ENCODE measurements around the gene PRKG1. TPM values are rescaled to one million over a fixed set of nuclear protein-coding genes. Genes with fewer than 3 reads are reported as not detected.

PRKG1 gene
- total and polyA plus RNA-seq, 2 experiments from 2014 or later, result 18.2 to 21.1 TPM

DNA sequence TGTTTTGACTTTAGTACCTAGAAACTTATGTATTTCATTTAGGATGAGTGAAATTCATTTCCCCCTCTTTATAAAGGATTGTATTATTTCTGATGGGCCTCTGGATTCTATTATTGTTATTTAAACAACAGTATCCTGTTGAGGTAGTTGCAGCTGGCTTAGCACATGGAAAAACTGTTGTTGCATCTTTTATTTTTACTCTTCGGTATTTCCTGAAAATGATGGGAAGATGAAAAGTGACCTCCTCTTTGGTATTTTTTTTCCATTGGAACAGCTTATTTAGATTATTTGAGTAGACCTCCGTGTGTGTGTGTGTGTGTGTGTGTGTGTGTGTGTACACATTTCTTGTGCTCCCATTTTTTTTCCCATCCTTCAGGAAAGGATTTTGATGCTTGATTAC, 129.8 kb downstream of the PRKG1 start:
- peaks cover 26% of the 10 kb centered on the region for H3K4me1 ChIP-seq (ENCODE audit: insufficient read depth)
- Mint-ChIP-seq H3K4me1 (peaks cover 42% of the 10 kb centered on the region), H3K36me3 (ENCODE audit: low read depth) (no peaks in the 10 kb centered on the region; the same call in 2 of the 3 replicates), H3K4me3 (peak overlapping the region; percentile 43), H3K27ac (peak overlapping the region; percentile 87), H3K27me3 (ENCODE audit: insufficient read depth, low read depth, poor library complexity) (no peaks in the 10 kb centered on the region), H3K9me3 (no peaks in the 10 kb centered on the region; the same call in 2 of the 3 replicates)
- no peaks in the 10 kb centered on the region for H3K27me3 ChIP-seq (ENCODE audit: insufficient read depth)
- no peaks in the 10 kb centered on the region; the same call in 1 of the 2 replicates for H3K79me2 ChIP-seq (replicated peaks; ENCODE audit: insufficient read depth)
- TF ChIP-seq JUNB (IDR thresholded peaks at IDR 0.05; ENCODE audit: unreplicated experiment), result no peak
- peak; percentile 46; the same call in 1 of the 2 replicates for TF ChIP-seq NANOG (IDR thresholded peaks at IDR 0.05; ENCODE audit: borderline replicate concordance)
- ATAC-seq (no peak), DNase-seq (ENCODE audit: low spot score) (no peak)
- no peaks in the 10 kb centered on the region for H3K36me3 ChIP-seq (ENCODE audit: insufficient read depth)
- H3K9me2 ChIP-seq (ENCODE audit: insufficient read depth), result no peaks in the 10 kb centered on the region; the same call in 1 of the 2 replicates
- H3K27ac ChIP-seq (ENCODE audit: low read depth), result peak overlapping the region; percentile 76
- peak overlapping the region; percentile 57 for H3K4me2 ChIP-seq
- H4K20me1 ChIP-seq (replicated peaks; ENCODE audit: insufficient read depth), result no peaks in the 10 kb centered on the region
- H3F3A ChIP-seq (replicated peaks; ENCODE audit: low read depth), result no peaks in the 10 kb centered on the region
- no peak overlapping the region for H2AFZ ChIP-seq
- peak overlapping the region; percentile 15 for H3K4me3 ChIP-seq

DNA sequence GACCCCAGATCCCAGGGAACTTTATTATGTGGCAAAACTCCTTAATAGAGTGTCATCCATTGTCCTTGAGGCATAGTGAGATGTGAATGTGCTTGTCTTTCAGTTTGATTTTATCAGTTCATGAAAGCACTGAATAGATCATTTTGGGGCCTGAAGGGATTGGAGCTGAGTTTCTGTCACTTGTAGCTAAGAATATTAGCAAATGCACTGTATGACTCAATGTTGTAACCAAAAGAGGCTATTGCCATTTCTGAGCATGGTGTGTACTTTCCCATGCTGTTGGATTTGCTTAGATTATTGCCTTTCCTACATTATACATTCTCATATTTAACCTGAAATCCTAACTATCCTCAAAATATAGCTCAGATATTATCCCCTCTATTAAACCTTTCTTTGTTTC, 130.4 kb downstream of the PRKG1 start:
- H3K4me3 ChIP-seq, result no peak overlapping the region
- H3K27me3 Mint-ChIP-seq (ENCODE audit: insufficient read depth, low read depth, poor library complexity), result no peaks in the 10 kb centered on the region
- no peak overlapping the region for H2AFZ ChIP-seq
- H3K4me1 Mint-ChIP-seq, result peaks cover 40% of the 10 kb centered on the region
- H3K27ac ChIP-seq (ENCODE audit: low read depth), result peak overlapping the region; percentile 76
- peak overlapping the region; percentile 43; the same call in 1 of the 3 replicates for H3K4me3 Mint-ChIP-seq
- no peaks in the 10 kb centered on the region for H3F3A ChIP-seq (replicated peaks; ENCODE audit: low read depth)
- no peaks in the 10 kb centered on the region; the same call in 2 of the 3 replicates for H3K9me3 Mint-ChIP-seq
- ATAC-seq (no peak), DNase-seq (ENCODE audit: low spot score) (no peak)
- H3K4me2 ChIP-seq, result peak overlapping the region; percentile 57
- no peaks in the 10 kb centered on the region for H3K36me3 ChIP-seq (ENCODE audit: insufficient read depth)
- peaks cover 26% of the 10 kb centered on the region for H3K4me1 ChIP-seq (ENCODE audit: insufficient read depth)
- TF ChIP-seq, protein P1, sequence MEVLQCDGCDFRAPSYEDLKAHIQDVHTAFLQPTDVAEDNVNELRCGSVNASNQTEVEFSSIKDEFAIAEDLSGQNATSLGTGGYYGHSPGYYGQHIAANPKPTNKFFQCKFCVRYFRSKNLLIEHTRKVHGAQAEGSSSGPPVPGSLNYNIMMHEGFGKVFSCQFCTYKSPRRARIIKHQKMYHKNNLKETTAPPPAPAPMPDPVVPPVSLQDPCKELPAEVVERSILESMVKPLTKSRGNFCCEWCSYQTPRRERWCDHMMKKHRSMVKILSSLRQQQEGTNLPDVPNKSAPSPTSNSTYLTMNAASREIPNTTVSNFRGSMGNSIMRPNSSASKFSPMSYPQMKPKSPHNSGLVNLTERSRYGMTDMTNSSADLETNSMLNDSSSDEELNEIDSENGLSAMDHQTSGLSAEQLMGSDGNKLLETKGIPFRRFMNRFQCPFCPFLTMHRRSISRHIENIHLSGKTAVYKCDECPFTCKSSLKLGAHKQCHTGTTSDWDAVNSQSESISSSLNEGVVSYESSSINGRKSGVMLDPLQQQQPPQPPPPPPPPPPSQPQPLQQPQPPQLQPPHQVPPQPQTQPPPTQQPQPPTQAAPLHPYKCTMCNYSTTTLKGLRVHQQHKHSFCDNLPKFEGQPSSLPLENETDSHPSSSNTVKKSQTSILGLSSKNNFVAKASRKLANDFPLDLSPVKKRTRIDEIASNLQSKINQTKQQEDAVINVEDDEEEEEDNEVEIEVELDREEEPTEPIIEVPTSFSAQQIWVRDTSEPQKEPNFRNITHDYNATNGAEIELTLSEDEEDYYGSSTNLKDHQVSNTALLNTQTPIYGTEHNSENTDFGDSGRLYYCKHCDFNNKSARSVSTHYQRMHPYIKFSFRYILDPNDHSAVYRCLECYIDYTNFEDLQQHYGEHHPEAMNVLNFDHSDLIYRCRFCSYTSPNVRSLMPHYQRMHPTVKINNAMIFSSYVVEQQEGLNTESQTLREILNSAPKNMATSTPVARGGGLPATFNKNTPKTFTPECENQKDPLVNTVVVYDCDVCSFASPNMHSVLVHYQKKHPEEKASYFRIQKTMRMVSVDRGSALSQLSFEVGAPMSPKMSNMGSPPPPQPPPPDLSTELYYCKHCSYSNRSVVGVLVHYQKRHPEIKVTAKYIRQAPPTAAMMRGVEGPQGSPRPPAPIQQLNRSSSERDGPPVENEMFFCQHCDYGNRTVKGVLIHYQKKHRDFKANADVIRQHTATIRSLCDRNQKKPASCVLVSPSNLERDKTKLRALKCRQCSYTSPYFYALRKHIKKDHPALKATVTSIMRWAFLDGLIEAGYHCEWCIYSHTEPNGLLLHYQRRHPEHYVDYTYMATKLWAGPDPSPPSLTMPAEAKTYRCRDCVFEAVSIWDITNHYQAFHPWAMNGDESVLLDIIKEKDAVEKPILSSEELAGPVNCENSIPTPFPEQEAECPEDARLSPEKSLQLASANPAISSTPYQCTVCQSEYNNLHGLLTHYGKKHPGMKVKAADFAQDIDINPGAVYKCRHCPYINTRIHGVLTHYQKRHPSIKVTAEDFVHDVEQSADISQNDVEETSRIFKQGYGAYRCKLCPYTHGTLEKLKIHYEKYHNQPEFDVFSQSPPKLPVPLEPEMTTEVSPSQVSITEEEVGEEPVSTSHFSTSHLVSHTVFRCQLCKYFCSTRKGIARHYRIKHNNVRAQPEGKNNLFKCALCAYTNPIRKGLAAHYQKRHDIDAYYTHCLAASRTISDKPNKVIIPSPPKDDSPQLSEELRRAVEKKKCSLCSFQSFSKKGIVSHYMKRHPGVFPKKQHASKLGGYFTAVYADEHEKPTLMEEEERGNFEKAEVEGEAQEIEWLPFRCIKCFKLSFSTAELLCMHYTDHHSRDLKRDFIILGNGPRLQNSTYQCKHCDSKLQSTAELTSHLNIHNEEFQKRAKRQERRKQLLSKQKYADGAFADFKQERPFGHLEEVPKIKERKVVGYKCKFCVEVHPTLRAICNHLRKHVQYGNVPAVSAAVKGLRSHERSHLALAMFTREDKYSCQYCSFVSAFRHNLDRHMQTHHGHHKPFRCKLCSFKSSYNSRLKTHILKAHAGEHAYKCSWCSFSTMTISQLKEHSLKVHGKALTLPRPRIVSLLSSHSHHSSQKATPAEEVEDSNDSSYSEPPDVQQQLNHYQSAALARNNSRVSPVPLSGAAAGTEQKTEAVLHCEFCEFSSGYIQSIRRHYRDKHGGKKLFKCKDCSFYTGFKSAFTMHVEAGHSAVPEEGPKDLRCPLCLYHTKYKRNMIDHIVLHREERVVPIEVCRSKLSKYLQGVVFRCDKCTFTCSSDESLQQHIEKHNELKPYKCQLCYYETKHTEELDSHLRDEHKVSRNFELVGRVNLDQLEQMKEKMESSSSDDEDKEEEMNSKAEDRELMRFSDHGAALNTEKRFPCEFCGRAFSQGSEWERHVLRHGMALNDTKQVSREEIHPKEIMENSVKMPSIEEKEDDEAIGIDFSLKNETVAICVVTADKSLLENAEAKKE (CRISPR knock-in tag; IDR thresholded peaks at IDR 0.05), result no peak
- no peak for TF ChIP-seq EZH2phosphoT487 (IDR thresholded peaks at IDR 0.05; ENCODE audit: unreplicated experiment)
- TF ChIP-seq, protein P2, sequence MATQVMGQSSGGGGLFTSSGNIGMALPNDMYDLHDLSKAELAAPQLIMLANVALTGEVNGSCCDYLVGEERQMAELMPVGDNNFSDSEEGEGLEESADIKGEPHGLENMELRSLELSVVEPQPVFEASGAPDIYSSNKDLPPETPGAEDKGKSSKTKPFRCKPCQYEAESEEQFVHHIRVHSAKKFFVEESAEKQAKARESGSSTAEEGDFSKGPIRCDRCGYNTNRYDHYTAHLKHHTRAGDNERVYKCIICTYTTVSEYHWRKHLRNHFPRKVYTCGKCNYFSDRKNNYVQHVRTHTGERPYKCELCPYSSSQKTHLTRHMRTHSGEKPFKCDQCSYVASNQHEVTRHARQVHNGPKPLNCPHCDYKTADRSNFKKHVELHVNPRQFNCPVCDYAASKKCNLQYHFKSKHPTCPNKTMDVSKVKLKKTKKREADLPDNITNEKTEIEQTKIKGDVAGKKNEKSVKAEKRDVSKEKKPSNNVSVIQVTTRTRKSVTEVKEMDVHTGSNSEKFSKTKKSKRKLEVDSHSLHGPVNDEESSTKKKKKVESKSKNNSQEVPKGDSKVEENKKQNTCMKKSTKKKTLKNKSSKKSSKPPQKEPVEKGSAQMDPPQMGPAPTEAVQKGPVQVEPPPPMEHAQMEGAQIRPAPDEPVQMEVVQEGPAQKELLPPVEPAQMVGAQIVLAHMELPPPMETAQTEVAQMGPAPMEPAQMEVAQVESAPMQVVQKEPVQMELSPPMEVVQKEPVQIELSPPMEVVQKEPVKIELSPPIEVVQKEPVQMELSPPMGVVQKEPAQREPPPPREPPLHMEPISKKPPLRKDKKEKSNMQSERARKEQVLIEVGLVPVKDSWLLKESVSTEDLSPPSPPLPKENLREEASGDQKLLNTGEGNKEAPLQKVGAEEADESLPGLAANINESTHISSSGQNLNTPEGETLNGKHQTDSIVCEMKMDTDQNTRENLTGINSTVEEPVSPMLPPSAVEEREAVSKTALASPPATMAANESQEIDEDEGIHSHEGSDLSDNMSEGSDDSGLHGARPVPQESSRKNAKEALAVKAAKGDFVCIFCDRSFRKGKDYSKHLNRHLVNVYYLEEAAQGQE (IDR thresholded peaks at IDR 0.05; ENCODE audit: unreplicated experiment), result no peak
- no peak for TF ChIP-seq POLR2AphosphoS5 (IDR thresholded peaks at IDR 0.05; ENCODE audit: low read depth)
- no peak for TF ChIP-seq STAT1 (IDR thresholded peaks at IDR 0.05; ENCODE audit: unreplicated experiment)
- TF ChIP-seq EZH2 (IDR thresholded peaks at IDR 0.05; ENCODE audit: low read depth, unreplicated experiment), result no peak
- TF ChIP-seq ZNF114 (CRISPR knock-in tag; IDR thresholded peaks at IDR 0.05), result no peak
- no peak for TF ChIP-seq JUNB (IDR thresholded peaks at IDR 0.05; ENCODE audit: unreplicated experiment)
- TF ChIP-seq NANOG (IDR thresholded peaks at IDR 0.05; ENCODE audit: borderline replicate concordance), result no peak
- no peak for TF ChIP-seq ZNF331 (CRISPR knock-in tag; IDR thresholded peaks at IDR 0.05; ENCODE audit: low read depth)
- no peaks in the 10 kb centered on the region for H4K20me1 ChIP-seq (replicated peaks; ENCODE audit: insufficient read depth)
- H3K36me3 Mint-ChIP-seq (ENCODE audit: low read depth), result no peaks in the 10 kb centered on the region; the same call in 2 of the 3 replicates
- peak overlapping the region; percentile 87 for H3K27ac Mint-ChIP-seq
- no peaks in the 10 kb centered on the region for H3K27me3 ChIP-seq (ENCODE audit: insufficient read depth)
- H3K79me2 ChIP-seq (replicated peaks; ENCODE audit: insufficient read depth), result no peaks in the 10 kb centered on the region; the same call in 1 of the 2 replicates
- no peaks in the 10 kb centered on the region; the same call in 1 of the 2 replicates for H3K9me2 ChIP-seq (ENCODE audit: insufficient read depth)

All from GM23338 (cell line).